GM23338 (cell line): Measurements from ENCODE around the gene ALKBH4.

Source experiments
- CREB1 ChIP-seq: fragments of 250-450 bp; sonication (Bioruptor Pico); IDR thresholded peaks from 2 replicates; pipeline ENCODE4 v1.5.0; 2020; ENCODE audit warnings: low read depth, mild to moderate bottlenecking, moderate library complexity
- EZH2 ChIP-seq: fragments of 200-600 bp; sonication (generic); IDR thresholded peaks from one replicate; pipeline ENCODE4 v1.8.0; 2017; ENCODE audit warnings: antibody characterized with exemption, mild to moderate bottlenecking, low read depth; ENCODE audit not compliant: unreplicated experiment
- EZH2phosphoT487 ChIP-seq: fragments of 200-600 bp; sonication (generic); IDR thresholded peaks from one replicate; pipeline ENCODE4 v1.8.1; 2018; ENCODE audit warnings: antibody characterized with exemption; ENCODE audit not compliant: unreplicated experiment
- JUNB ChIP-seq: IDR thresholded peaks from one replicate; pipeline ENCODE4 v1.6.1; 2016; ENCODE audit warnings: antibody characterized with exemption; ENCODE audit not compliant: unreplicated experiment
- POLR2AphosphoS5 ChIP-seq: IDR thresholded peaks from 2 replicates; pipeline ENCODE4 v1.6.1; 2016; ENCODE audit warnings: antibody characterized with exemption, low read depth
- STAT1 ChIP-seq: IDR thresholded peaks from one replicate; pipeline ENCODE4 v1.6.1; 2016; ENCODE audit warnings: antibody characterized with exemption; ENCODE audit not compliant: unreplicated experiment
- ZNF331 ChIP-seq: fragments of 250-450 bp; sonication (Bioruptor Pico); IDR thresholded peaks from 2 replicates; pipeline ENCODE4 v1.5.0; 2020; ENCODE audit warnings: low read depth, mild to moderate bottlenecking, moderate library complexity
- TF ChIP-seq, protein P1 (sequence below), 2 experiments: fragments of 200-600 bp in 1 of 2; sonication (generic) in 1 of 2; conservative IDR thresholded peaks; 2 replicates each; pipeline versions ENCODE4 v1.5.1 to v1.6.1; 2016 to 2017; ENCODE audit warnings: antibody characterized with exemption in 2 of 2, low read depth in 2 of 2, mild to moderate bottlenecking in 2 of 2, moderate library complexity in 1 of 2
- TF ChIP-seq, protein P2 (sequence below): IDR thresholded peaks from one replicate; pipeline ENCODE4 v1.6.1; 2018; ENCODE audit warnings: antibody characterized with exemption; ENCODE audit not compliant: unreplicated experiment
- TF ChIP-seq, protein P3 (sequence below): IDR thresholded peaks from 2 replicates; pipeline ENCODE4 v1.6.1; 2016; ENCODE audit warnings: antibody characterized with exemption

DNA sequence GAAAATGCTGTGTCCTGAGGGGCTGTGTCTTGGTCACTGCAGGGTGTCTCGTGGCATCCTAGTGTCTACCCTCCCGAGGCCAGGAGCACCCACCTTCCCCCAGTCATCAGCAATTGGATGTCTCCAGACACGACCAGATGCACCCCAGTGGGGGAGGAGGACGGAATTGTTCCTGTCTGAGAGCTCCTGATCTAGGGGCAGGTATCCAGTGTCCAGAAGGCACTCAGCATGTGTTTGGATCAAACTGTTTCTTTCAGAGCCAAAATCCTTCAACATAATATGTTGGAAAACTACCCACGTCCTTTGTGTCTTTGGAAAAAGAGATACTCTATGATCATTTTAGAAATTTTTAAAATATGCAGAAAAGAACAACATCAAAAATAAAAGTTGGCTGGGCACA is 51.6 kb downstream of the ALKBH4 start:
- TF ChIP-seq, protein P1, sequence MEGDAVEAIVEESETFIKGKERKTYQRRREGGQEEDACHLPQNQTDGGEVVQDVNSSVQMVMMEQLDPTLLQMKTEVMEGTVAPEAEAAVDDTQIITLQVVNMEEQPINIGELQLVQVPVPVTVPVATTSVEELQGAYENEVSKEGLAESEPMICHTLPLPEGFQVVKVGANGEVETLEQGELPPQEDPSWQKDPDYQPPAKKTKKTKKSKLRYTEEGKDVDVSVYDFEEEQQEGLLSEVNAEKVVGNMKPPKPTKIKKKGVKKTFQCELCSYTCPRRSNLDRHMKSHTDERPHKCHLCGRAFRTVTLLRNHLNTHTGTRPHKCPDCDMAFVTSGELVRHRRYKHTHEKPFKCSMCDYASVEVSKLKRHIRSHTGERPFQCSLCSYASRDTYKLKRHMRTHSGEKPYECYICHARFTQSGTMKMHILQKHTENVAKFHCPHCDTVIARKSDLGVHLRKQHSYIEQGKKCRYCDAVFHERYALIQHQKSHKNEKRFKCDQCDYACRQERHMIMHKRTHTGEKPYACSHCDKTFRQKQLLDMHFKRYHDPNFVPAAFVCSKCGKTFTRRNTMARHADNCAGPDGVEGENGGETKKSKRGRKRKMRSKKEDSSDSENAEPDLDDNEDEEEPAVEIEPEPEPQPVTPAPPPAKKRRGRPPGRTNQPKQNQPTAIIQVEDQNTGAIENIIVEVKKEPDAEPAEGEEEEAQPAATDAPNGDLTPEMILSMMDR (conservative IDR thresholded peaks at IDR 0.05; ENCODE audit: low read depth in 2 of 2) = no peak
- no peak for TF ChIP-seq EZH2phosphoT487
- no peak for TF ChIP-seq EZH2
- TF ChIP-seq, protein P2, sequence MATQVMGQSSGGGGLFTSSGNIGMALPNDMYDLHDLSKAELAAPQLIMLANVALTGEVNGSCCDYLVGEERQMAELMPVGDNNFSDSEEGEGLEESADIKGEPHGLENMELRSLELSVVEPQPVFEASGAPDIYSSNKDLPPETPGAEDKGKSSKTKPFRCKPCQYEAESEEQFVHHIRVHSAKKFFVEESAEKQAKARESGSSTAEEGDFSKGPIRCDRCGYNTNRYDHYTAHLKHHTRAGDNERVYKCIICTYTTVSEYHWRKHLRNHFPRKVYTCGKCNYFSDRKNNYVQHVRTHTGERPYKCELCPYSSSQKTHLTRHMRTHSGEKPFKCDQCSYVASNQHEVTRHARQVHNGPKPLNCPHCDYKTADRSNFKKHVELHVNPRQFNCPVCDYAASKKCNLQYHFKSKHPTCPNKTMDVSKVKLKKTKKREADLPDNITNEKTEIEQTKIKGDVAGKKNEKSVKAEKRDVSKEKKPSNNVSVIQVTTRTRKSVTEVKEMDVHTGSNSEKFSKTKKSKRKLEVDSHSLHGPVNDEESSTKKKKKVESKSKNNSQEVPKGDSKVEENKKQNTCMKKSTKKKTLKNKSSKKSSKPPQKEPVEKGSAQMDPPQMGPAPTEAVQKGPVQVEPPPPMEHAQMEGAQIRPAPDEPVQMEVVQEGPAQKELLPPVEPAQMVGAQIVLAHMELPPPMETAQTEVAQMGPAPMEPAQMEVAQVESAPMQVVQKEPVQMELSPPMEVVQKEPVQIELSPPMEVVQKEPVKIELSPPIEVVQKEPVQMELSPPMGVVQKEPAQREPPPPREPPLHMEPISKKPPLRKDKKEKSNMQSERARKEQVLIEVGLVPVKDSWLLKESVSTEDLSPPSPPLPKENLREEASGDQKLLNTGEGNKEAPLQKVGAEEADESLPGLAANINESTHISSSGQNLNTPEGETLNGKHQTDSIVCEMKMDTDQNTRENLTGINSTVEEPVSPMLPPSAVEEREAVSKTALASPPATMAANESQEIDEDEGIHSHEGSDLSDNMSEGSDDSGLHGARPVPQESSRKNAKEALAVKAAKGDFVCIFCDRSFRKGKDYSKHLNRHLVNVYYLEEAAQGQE = no peak
- no peak for TF ChIP-seq POLR2AphosphoS5
- TF ChIP-seq JUNB = no peak
- TF ChIP-seq CREB1 (CRISPR knock-in tag) = no peak
- TF ChIP-seq, protein P3, sequence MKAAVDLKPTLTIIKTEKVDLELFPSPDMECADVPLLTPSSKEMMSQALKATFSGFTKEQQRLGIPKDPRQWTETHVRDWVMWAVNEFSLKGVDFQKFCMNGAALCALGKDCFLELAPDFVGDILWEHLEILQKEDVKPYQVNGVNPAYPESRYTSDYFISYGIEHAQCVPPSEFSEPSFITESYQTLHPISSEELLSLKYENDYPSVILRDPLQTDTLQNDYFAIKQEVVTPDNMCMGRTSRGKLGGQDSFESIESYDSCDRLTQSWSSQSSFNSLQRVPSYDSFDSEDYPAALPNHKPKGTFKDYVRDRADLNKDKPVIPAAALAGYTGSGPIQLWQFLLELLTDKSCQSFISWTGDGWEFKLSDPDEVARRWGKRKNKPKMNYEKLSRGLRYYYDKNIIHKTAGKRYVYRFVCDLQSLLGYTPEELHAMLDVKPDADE = no peak
- no peak for TF ChIP-seq ZNF331 (CRISPR knock-in tag)
- TF ChIP-seq STAT1 = no peak
